Spleen (tissue), 11 donors: ENCODE results near the gene VPS18. TPM values are rescaled to one million over a fixed set of nuclear protein-coding genes. Genes with fewer than 3 reads are reported as not detected.
A peak's percentile ranks its signal among the peaks of the same experiment; 100 is the strongest.

Source experiments
- DNase-seq: peaks from one replicate; pipeline ENCODE4 v3.0.0-alpha.2; 2020
- H3K27ac ChIP-seq, 8 donors: fragments of 200-600 bp; sonication (generic) in 7 of 8; 1 replicate in 4 of 8; 2 replicates in 4 of 8; pipeline versions ENCODE4 v1.5.0 to v1.8.0; 2016 to 2021; ENCODE audit warnings: inconsistent platforms in 4 of 8, mild to moderate bottlenecking in 4 of 8, moderate library complexity in 1 of 8
- H3K27me3 ChIP-seq, 7 donors: fragments of 200-600 bp; sonication (generic) in 6 of 7; replicated peaks in 1 of 7; 1 replicate in 4 of 7; 2 replicates in 3 of 7; pipeline versions ENCODE4 v1.5.0 to v1.8.0; 2016 to 2021; ENCODE audit warnings: inconsistent platforms in 3 of 7, mild to moderate bottlenecking in 1 of 7
- H3K36me3 ChIP-seq, 6 donors: fragments of 200-600 bp; sonication (generic) in 5 of 6; 1 replicate in 4 of 6; 2 replicates in 2 of 6; pipeline versions ENCODE4 v1.5.0 to v1.8.0; 2016 to 2021; ENCODE audit warnings: inconsistent platforms in 2 of 6
- H3K4me1 ChIP-seq, 6 donors: fragments of 200-600 bp; sonication (generic) in 5 of 6; 1 replicate in 3 of 6; 2 replicates in 3 of 6; pipeline versions ENCODE4 v1.5.0 to v1.8.0; 2016 to 2021; ENCODE audit warnings: inconsistent platforms in 3 of 6
- H3K4me3 ChIP-seq, 8 donors: fragments of 200-600 bp; sonication (generic) in 7 of 8; 1 replicate in 4 of 8; 2 replicates in 4 of 8; pipeline versions ENCODE4 v1.5.0 to v1.8.0; 2016 to 2021; ENCODE audit warnings: inconsistent platforms in 4 of 8, mild to moderate bottlenecking in 4 of 8, moderate library complexity in 2 of 8
- H3K9me3 ChIP-seq, 8 donors: fragments of 200-600 bp; sonication (generic) in 7 of 8; 1 replicate in 4 of 8; 2 replicates in 4 of 8; pipeline versions ENCODE4 v1.5.0 to v1.8.0; 2016 to 2021; ENCODE audit warnings: inconsistent platforms in 4 of 8
- CTCF ChIP-seq, 11 experiments: fragments of 200-600 bp in 7 of 11; fragments of 450-650 bp in 4 of 11; sonication (generic) in 4 of 11; IDR thresholded peaks in 8 of 11; conservative IDR thresholded peaks in 3 of 11; 1 replicate in 7 of 11; 2 replicates in 4 of 11; pipeline versions ENCODE4 v1.4.0 to v1.8.0; 2016 to 2021; ENCODE audit warnings: antibody characterized with exemption in 11 of 11, inconsistent platforms in 4 of 11, mild to moderate bottlenecking in 1 of 11
- POLR2A ChIP-seq, 3 donors: fragments of 450-650 bp; IDR thresholded peaks; one replicate each; pipeline ENCODE4 v1.5.1; 2017; ENCODE audit warnings: antibody characterized with exemption in 3 of 3, mild to moderate bottlenecking in 1 of 3
- POLR2AphosphoS5 ChIP-seq, 3 donors: sonication (generic); formaldehyde crosslinking; IDR thresholded peaks; one replicate each; pipeline ENCODE4 v1.5.1; 2017; ENCODE audit warnings: antibody characterized with exemption in 3 of 3
- WGBS, 5 donors: extraction: QIAGEN DNeasy Blood & Tissue Kit in 3 of 5; methylation state at CpG; one replicate each; pipeline versions ENCODE4 v1.1.5 to v1.1.7; 2013 to 2018; 5-methylcytosine and 5-hydroxymethylcytosine counted together
- intact Hi-C: fragments of 100-400 bp; cut with DNase I; formaldehyde crosslinking; loops from one replicate; pipeline ENCODE4 v1.15.0; 2023; ENCODE audit warnings: low total_unique reads
- polyA plus RNA-seq, 3 donors: library from polyadenylated mRNA; stranded (reverse); fragments of 200-250 nt; gene quantifications; one replicate each; pipeline ENCODE4 v1.2.1, GENCODE V29; 2013
- total RNA-seq, 7 donors: library from RNA; depleted of rRNA in 3 of 7; stranded (reverse); fragments of >200 nt in 3 of 7; fragmentation: NEBNext Ultra II Directional in 4 of 7; extraction: Animal tissue kit (Norgen Biotek cat#: 25700) in 4 of 7; gene quantifications; one replicate each; pipeline versions ENCODE4 v1.1.0 to v1.2.1, GENCODE V29; 2016 to 2021
- donor health status: healthy with polysubstance abuse.
- donor health status: DM: no; HTN: no; CAD: no; lungs with moderate emphysema.
- donor health status: DM: no; HTN: no; CAD: no.
- donor health status: Bipolar disorder and iron deficiency.
- donor health status: healthy.
- donor health status: DM: no; HTN: no; CAD: no.
- donor health status: DM: yes; HTN: yes; CAD: no.

The VPS18 gene
- total and polyA plus RNA-seq, 10 donors: 7.2 to 29.1 (median 22.3) TPM

DNA sequence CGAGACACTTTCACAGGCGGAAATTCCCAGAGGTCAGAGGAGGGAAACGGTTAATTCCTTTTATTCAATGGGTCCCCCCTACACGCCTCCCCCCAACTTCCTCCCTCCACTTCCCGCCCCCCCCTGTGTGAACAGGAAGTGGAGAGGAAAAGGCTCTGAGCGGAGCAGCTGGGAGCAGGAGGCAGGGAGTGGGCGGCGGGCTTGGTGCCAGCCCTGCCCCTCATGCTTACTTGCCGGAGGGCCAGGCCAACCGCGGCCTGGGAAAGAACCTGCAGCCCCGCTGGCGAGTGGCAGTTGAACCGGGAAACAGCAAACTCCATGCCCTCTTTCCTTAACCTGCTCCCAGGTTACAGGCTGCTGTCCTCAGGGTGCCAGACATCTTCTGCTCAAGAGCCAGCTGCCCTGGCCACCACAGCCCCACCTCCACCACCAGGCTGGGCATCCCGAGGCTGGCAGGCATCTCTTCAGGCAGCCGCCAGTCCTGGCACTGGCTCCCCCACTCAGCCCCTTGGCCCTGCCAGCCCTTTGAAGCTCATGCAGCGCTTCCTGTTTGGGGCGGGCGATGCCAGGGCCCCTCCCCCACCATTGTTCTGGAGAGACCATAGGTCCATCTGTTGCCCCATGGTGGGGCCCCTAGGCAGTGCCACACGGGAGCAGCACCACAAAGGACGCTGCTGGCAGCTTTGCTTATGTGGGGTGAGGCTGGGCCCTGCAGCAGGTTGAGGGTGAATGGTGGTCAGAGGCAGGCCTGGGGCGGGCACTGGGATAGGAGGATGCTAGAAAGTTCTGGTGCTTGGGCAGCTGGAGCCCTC, 12.9 kb downstream of the VPS18 start:
- peak; percentile 91 for DNase-seq
- H3K4me3 ChIP-seq: peak overlapping the region; percentile 46 to 77 (median 51)
- TF ChIP-seq POLR2A (IDR thresholded peaks at IDR 0.05) (no peak), CTCF (IDR thresholded peaks at IDR 0.05 in 8 of 11, conservative IDR thresholded peaks at IDR 0.05 in 3 of 11) (no peak), POLR2AphosphoS5 (IDR thresholded peaks at IDR 0.05) (peak; percentile 81 to 85 (median 84))
- H3K9me3 ChIP-seq: no peaks in the 10 kb centered on the region
- H3K27ac ChIP-seq: peak overlapping the region; percentile 92 to 97 (median 92)
- WGBS, 5 donors: 7 to 12% (median 8%) methylated on average over 15 to 22 of the region's 22 CpGs
- H3K27me3 ChIP-seq: no peaks in the 10 kb centered on the region
- intact Hi-C loops: loop anchor here (5.0 to 10.0 kb wide), 2 partner anchors 35 to 208 kb away; partner anchors contain the start of gene INO80
- peaks cover 45 to 93% (median 78%) of the 10 kb centered on the region in 6 donors for H3K4me1 ChIP-seq
- peaks cover 0 to 26% (median 14%) of the 10 kb centered on the region in 6 donors for H3K36me3 ChIP-seq

DNA sequence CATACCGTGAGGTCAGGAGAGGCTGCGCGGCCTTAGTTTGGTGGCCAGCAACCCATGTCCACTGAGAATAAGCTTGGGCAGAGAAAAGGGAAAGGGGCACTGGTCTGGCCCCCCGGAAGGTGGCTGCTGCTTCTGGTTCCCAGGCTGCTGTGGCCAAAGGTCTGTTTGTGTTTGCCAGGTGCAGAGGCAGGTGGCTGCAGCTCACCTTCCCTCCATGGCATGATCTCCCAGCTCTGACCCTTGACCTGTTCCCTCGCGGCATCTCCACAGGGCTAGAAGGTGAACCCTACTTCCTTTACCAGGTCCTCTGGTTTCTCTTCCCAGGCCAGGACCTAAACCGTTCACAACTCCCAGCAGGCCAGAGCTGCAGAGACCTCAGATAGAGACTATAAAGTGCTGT, 13.8 kb downstream of the VPS18 start:
- DNase-seq: peak; percentile 71
- H3K27me3 ChIP-seq: no peaks in the 10 kb centered on the region
- no peaks in the 10 kb centered on the region for H3K9me3 ChIP-seq
- H3K36me3 ChIP-seq: peaks cover 0 to 17% (median 6%) of the 10 kb centered on the region in 6 donors
- peak overlapping the region in 6 of 8 donors; percentile 92 to 95 (median 92) for H3K27ac ChIP-seq
- H3K4me3 ChIP-seq: no peak overlapping the region
- WGBS, 5 donors: 83 to 94% (median 87%) methylated on average over 7 of the region's 7 CpGs
- TF ChIP-seq POLR2A (IDR thresholded peaks at IDR 0.05) (no peak), CTCF (IDR thresholded peaks at IDR 0.05 in 8 of 11, conservative IDR thresholded peaks at IDR 0.05 in 3 of 11) (no peak), POLR2AphosphoS5 (IDR thresholded peaks at IDR 0.05) (no peak)
- H3K4me1 ChIP-seq: peaks cover 38 to 86% (median 69%) of the 10 kb centered on the region in 6 donors
- intact Hi-C loops: loop anchor here (5.0 to 10.0 kb wide), 2 partner anchors 34 to 207 kb away; partner anchors contain the start of gene INO80

GRCh38 chr15:40909662-40910630, 15.7 kb downstream of the VPS18 start:
- Histone ChIP-seq H3K4me3 (no peak overlapping the region), H3K9me3 (no peaks in the 10 kb centered on the region), H3K36me3 (peaks cover 0 to 3% (median 0%) of the 10 kb centered on the region in 6 donors), H3K27ac (peak overlapping the region; percentile 31 to 92 (median 60)), H3K4me1 (peaks cover 23 to 71% (median 50%) of the 10 kb centered on the region in 6 donors), H3K27me3 (no peaks in the 10 kb centered on the region)
- peak; percentile 75 for DNase-seq
- intact Hi-C loops: loop anchor here (5.0 to 10.0 kb wide), 2 partner anchors 32 to 205 kb away; partner anchors contain the start of gene INO80
- TF ChIP-seq POLR2A (IDR thresholded peaks at IDR 0.05) (no peak), CTCF (IDR thresholded peaks at IDR 0.05 in 8 of 11, conservative IDR thresholded peaks at IDR 0.05 in 3 of 11) (no peak), POLR2AphosphoS5 (IDR thresholded peaks at IDR 0.05) (peak in 2 of 3 donors; percentile 42 to 62)
- WGBS, 5 donors: 50 to 63% (median 53%) methylated on average over 17 of the region's 17 CpGs
